Skin epidermis (tissue), 12 donors: ENCODE results near the gene CCL2.
"Not testable (repeated sequence)": the region's sequence is repeated elsewhere in the genome, so short reads cannot be mapped to it uniquely, and the experiment has no call there.

Experiments
- H3K27ac ChIP-seq, 21 experiments: fragments of 200-600 bp; sonication (generic) in 11 of 21; one replicate each; pipeline ENCODE4 v1.5.0; 2020; ENCODE audit warnings: mild to moderate bottlenecking in 3 of 21, inconsistent platforms in 2 of 21, moderate library complexity in 2 of 21
- H3K4me3 ChIP-seq, 7 experiments: fragments of 200-600 bp; sonication (generic) in 2 of 7; one replicate each; pipeline ENCODE4 v1.5.0; 2020; ENCODE audit warnings: inconsistent platforms in 2 of 7, mild to moderate bottlenecking in 2 of 7, moderate library complexity in 1 of 7

CCL2 gene

DNA sequence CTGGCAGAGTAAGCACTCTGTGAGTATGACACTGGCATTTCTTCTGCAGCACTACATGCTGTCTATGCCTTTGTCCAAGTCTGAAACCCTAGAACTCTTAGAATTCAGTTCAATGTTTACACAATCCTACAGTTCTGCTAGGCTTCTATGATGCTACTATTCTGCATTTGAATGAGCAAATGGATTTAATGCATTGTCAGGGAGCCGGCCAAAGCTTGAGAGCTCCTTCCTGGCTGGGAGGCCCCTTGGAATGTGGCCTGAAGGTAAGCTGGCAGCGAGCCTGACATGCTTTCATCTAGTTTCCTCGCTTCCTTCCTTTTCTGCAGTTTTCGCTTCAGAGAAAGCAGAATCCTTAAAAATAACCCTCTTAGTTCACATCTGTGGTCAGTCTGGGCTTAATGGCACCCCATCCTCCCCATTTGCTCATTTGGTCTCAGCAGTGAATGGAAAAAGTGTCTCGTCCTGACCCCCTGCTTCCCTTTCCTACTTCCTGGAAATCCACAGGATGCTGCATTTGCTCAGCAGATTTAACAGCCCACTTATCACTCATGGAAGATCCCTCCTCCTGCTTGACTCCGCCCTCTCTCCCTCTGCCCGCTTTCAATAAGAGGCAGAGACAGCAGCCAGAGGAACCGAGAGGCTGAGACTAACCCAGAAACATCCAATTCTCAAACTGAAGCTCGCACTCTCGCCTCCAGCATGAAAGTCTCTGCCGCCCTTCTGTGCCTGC is at the start of gene CCL2:
CCL2 (plus strand) TSS at position 635 of the 730 bp plus-strand sequence; CDS start at position 700, 65 bp downstream.
- peak within 1 kb of the TSS; percentile 45 to 90 (median 78) for H3K27ac ChIP-seq
- H3K4me3 ChIP-seq = peak within 1 kb of the TSS; percentile 21 to 47 (median 24)

DNA sequence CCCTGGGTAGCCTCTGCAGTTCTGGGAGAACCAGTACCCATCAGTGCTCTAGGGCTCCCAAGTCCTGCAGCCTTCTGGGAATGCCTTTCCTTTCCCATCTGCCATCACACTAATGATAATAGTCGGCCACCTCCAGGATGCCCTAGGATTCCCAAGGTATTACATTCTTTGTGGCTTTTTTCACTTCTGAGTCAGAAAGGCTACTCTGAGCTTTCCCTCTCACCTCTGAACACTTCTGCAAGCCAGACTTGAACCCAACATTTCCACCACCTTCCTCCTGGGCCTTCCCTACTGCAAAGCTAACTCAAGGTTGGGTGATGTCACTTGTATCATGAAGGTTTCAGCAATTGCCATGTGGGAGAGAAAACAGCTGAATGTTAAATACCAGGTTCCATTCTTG is 49.7 kb upstream of the CCL2 start:
- Histone ChIP-seq H3K4me3 (no peak overlapping the region), H3K27ac (no peak overlapping the region)

DNA sequence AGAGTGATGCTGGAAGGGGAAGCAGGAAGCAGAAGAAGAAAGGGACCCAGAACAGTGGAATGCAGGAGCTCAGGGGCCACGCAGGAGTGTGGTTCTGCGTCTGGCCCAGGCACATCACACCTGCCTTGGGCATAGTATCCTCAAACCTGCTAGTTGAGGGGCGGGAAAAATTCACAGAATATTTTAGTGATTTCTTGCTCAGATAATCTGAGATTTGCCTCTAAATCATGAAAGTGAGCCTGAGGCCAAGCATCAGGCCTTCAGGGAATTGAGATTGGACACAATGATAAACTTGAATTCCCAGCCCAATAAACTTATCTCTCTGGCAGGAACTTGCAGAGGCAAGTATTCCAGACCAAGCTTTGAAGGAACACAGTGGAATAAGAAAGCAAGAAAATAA is 48.5 kb upstream of the CCL2 start:
- peak overlapping the region in 1 of 21 experiments; percentile 7 for H3K27ac ChIP-seq
- H3K4me3 ChIP-seq = no peak overlapping the region

DNA sequence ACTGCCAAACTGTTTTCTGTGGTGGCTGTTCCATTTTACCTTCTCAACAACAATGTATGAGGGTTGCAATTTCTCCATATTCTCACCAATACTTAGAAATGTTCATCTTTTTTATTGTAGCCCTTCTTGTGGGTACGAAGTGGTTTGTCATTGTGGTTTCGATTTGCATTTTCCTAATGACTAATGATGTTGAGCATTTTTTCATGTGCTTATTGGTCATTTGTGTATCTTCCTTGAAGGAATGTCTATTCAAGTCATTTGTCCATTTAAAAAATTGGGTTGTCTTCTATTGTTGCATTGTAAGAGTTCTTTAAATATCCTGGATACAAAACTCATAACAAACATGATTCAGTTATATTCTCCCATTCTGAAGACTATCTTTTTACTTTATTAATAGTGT is 47.5 kb upstream of the CCL2 start:
- no peak overlapping the region for H3K4me3 ChIP-seq
- H3K27ac ChIP-seq = no peak overlapping the region

DNA sequence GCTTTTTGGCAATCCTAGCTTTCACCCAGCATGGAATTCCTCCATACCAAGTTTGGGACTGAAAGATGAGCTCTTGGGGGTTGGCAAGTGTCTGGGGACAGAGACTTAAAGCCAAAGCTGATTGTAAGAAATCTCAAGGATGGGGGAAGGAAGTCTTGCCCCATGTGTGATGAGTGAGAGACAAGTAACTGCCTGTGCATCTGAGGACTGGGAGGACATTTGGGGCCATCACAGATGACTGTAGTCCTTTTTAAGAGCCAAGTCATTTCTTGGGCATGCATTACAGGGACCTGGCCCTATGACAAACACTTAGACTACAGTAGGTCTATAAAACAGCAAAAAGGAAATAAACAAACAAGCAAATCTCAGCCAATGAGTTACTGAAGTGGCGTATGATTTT is 36.3 kb upstream of the CCL2 start:
- Histone ChIP-seq H3K27ac (no peak overlapping the region), H3K4me3 (no peak overlapping the region)

DNA sequence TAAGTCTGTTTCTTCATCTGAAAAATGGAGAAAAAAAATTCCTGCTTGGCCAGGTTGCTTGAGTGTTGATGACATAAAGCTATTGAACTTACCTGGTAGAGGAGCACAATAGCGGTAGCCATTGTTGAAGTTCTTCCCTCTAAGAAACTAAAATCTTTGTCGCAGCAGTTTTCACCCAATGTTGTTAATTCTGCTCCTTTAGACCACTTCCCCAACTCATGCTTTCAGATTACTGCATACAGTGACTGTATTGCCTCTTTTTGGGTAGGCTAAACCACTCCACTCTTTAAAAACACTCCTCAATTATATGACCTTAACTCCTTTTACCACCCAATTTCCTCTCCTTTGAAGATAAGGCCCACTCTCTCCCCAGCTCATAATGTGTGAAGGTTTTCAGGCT is 35.7 kb upstream of the CCL2 start:
- Histone ChIP-seq H3K4me3 (no peak overlapping the region), H3K27ac (no peak overlapping the region)

DNA sequence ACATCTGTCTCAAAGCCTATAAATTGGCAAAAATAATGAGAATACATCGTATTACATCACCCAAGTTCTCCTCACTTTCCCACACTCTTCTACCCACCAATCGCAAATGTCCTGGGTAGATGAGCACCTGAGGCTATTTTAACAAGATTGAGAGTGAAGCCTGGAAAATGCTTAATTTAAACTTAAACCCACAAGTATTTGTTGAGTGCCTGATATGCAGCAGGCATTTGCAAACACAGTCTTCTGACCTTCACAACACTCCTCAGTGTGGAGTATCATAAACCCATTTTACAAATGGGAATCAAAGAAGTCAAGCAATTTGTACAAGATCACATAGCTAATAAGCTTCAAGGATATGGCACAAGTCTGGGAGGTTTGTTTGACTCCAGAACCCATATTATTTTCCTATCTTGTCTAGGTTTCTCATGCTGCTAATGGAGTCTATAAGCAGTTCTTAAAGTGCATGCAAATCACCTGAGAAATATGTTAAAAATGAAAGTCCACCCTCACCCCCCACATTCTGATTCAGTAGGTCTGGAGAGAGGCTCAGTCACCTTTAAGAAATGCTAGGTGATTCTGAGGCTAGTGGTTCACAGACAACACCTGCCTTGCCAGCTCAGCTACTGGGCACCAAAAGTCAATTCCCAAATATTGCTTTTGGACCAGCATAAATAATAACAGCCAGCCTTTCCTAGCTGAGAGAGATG is 34.9 kb upstream of the CCL2 start:
- H3K4me3 ChIP-seq = no peak overlapping the region
- no peak overlapping the region for H3K27ac ChIP-seq

DNA sequence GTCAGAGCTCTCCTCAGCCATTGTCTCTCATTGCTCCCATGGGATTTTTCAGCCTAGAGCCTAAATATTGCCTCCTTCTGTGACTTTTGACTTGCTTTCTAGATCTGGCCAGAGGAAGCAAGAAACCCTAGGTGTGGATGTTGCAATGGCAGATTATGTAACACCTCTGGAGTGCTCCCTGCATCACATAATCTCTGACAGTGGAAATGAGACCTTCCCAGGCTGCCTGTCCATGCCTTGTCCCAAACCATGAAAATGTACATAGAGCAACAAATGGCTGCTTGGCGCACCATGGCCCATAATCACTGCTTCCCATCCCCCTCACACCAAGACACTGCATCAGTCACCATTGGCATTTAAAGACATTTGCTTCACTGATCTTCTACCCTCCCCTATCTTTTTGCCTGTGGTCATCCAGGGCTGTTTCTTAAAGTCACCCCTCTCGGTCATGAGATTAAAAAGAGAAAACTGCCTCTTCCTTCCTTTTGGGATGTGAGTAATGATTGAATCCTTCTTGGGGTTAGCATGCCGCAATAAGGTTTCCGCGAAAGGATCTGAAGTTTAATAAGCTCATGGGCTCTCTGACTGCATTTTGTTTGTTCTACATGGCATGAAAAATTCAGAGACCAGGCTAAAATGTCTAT is 34.2 kb upstream of the CCL2 start:
- Histone ChIP-seq H3K27ac (no peak overlapping the region), H3K4me3 (no peak overlapping the region)

DNA sequence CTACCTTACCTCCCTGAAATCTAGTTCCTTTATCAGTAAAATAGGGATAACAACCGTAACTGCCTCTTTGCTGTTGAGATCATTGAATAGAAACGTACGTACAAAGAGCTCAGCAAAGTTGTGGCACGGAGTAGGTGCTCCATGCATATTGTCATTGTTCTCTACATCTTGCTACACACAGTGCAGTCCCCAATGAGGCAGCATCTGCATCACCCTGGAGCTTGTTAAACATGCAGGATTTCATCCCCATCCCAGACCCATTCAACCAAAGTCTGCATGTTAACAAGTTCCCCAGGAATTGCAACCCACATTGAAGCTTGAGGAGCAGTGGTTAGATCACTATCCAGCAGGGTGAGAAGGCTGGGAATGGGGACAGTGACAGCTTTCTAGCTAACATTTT is 33.7 kb upstream of the CCL2 start:
- H3K4me3 ChIP-seq = no peak overlapping the region
- H3K27ac ChIP-seq = no peak overlapping the region

DNA sequence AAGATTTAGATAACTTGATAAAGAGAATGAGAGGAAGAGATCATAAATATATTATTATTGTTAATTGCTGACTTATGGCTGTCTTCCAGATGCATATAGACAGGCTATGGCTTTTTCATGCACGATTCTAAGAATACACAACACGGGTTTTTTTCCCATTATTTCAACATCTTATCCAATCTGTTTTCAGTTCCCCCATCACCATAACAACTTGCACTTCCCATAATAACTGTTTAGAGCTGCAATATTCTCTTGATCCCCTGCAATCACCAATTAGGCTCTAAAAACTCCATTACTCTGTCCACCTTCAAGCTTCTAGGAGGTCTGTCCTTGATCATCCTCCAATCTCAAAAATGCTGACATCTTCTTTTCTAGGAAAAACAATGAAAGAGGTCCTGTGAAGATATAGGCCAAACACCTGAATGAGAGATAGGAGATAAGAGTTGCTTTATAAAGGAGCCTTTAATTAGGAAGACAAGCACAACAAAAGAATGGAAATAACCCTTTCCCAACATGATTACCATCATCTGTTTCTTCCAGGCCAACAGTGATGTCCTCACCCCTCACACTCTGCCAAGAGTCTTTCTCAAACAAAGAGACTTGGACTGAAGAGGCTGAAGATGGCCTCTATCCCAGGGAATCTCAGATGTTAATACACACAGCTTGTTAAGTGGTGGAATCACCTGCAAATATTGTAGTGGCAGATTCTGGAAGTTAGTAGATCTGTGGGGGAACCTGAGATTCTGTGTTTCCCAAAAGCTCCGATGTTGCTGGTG is 32.2 kb upstream of the CCL2 start:
- Histone ChIP-seq H3K4me3 (no peak overlapping the region), H3K27ac (peak overlapping the region in 1 of 21 experiments; percentile 12)

DNA sequence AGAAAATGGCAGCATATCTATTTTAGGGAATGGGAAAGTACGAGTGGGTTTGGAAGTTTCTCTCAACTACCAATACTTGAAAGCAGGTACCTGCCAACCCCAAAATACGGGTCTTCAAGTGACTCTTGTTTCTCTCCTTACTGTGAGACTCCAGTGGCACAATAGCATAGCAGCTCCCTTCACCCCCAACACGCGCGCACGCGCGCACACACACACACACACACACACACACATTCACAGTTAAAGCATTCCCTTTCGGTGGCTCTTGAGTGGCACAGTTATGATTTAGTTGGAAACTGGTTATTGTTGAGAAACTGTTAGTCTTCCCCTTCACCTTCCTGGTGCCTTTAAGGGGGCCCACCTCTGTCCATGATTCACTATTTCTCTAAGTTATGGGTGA is 30.0 kb upstream of the CCL2 start:
- Histone ChIP-seq H3K4me3 (no peak overlapping the region), H3K27ac (no peak overlapping the region)

DNA sequence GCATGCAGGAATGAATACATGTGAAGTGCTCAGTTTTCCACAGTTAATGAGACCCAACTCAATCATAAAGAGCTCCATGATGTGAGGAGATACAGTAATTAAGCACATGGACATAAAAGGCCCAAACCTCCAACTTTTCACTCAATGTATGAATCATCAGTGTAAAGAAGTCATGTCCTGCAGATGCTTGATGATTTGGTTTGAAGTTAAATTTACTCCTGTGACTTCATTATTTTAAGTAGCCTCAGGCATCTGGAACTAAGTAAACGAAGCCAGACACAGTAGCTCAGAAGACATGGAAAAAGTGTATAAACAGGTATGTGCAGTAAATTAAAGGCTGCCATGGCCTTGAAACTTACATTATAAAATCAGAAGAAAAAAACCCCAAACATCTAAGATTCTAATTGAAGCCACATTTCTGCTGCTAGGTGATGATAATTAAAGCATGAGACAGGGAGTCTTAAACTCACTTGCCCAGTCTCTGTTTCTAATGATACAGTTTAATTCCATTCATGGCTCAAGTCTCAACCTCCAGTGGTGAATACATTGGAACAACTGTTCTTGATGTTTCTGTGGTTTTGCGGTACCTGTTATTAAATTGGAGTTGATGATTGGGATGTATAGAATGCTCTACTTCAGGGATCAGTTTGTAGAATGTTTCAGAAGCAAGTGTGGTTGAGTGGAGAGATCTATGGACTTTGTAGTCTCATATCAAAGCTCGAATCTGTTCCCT is 28.9 kb upstream of the CCL2 start:
- Histone ChIP-seq H3K27ac (no peak overlapping the region), H3K4me3 (no peak overlapping the region)

DNA sequence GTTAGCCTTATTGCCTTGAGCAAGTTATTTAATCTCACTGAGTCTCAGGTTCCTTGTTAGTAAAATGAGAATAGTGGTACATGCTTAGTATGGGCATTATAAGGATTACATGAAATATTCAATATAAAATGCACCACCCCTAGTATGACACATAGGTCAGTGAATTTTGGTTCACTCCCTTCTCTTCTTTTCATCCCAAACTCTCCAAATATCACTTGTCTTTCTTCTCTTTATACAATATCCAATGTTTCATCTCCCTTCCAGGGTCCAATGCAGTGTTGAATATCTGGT is 28.4 kb upstream of the CCL2 start:
- no peak overlapping the region for H3K27ac ChIP-seq
- no peak overlapping the region for H3K4me3 ChIP-seq

DNA sequence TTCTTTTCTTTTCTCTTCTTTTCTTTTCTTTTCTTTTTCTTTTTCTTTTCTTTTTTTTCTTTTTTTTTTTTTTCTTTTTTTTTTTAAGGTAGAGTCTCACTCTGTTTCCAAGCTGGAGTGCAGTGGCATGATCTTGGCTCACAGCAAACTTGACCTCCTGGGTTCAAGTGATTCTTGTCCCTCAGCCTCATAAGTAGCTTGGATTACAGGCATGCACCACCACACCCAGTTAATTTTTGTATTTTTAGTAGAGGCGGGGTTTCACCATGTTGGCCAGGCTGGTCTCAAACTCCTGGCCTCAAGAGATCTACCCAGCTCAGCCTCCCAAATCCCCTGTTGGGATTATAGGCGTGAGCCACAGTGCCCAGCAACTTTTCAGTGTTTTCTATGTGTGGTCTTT is 27.8 kb upstream of the CCL2 start:
- not testable (repeated sequence) for H3K4me3 ChIP-seq
- peak overlapping the region in 2 of 21 experiments; percentile 5 to 10 for H3K27ac ChIP-seq

DNA sequence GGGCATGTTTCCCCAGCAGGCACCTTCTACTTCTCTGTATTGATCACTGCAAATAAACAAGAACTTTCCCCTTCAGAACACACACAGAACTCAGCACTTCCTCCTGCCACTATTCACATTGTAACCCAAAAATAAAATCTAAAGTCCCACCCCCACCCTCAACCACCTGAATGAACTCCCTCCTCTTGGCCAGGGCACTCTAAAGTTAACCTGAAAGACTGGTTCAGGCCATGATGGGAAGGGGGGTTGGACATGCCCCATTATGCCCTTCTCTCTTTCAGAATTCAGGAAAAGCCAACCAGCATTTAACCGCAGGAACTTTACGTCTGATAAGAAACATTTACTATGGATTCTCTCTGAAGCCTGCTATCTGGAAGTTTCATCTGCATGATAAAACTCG is 27.4 kb upstream of the CCL2 start:
- peak overlapping the region in 2 of 21 experiments; percentile 5 to 10 for H3K27ac ChIP-seq
- H3K4me3 ChIP-seq = no peak overlapping the region

DNA sequence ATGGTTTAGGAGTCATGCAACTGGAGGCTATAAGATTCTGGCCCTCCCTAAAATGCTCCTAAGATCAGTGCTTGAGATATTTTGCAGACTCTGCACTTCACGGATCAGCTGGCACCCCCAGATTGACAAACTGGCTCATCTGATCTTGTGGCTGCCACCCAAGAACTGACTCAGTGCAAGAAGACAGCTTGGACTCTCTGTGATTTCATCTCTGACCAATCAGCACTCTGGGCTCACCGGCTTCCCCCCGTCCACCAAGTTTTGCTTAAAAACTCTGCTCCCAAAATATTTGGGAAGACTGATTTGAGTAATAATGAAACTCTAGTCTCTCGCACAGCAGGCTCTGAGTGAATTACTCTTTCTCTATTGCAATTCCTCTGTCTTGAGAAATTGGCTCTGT is 26.3 kb upstream of the CCL2 start:
- H3K4me3 ChIP-seq = no peak overlapping the region

DNA sequence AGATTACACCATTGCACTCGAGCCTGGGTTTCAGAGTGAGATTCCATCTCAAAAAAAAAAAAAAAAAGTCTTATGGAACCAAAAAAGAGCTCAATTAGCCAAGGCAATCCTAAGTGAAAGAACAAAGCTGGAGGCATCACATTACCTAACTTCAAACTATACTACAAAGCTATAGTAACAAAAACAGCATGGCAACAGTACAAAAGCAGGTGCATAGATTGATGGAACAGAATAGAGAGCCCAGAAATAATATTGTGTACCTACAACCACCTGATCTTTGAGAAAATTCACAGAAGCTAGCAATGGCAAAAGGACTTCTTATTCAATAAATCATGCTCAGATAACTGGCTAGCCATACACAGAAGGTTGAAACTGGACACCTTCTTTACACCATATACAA is 24.7 kb upstream of the CCL2 start:
- Histone ChIP-seq H3K27ac (no peak overlapping the region), H3K4me3 (no peak overlapping the region)

More for the DNA sequence above, 26.3 kb upstream of the CCL2 start:
- no peak overlapping the region for H3K27ac ChIP-seq

DNA sequence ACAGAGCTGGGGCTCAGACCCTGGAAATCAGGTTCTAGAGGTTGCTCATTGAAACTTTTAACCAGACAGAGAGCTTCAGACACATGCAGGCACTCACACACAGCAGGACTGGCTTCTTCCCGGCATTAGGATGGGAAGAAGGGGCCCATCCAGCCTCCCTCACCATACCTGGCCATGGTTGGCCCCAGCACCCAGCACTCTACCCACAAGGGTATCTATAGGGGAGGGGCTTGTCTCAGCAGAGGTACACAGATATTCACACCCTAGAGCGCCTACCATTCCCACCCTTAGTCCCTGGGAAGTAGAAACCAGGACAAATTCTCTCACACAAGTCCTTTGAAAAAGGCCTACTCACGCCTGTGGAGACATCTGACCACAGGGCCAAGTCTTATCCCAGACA is 20.5 kb upstream of the CCL2 start:
- H3K4me3 ChIP-seq = no peak overlapping the region
- H3K27ac ChIP-seq = peak overlapping the region in 10 of 21 experiments; percentile 9 to 81 (median 59)

DNA sequence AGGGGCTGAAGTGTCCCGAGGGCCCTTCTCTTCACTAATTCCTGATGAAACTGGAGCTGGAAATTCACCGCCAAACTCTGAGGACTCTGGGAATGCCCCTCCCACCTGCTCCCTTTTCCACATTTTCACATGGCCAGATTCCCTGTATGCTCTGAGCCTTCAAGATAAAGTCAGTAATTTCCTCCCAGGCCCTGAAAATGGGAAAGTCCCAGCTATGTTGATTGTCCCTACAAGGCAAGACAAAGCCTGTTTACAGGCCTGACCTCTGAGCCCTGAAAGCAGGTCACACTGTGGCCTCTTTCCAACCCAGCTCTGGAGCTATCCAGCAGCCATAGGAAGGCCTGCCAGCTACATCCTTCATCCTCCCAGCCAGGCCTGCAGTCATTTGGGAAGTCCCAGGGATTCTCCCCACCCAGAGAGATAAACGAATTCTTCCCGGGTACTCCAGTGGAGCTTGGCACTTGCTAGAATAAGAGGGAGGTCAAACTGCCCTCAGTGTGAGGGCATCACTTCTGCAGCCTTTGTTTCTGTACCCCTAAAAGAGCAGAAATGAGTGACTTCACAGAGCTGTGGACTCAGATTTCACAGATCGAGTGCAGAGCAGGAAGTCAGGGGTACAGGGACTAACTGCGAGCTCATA is 19.6 kb upstream of the CCL2 start:
- H3K4me3 ChIP-seq = no peak overlapping the region
- peak overlapping the region in 10 of 21 experiments; percentile 9 to 81 (median 59) for H3K27ac ChIP-seq
